ENCODE results near the gene PROZ.

Gene PROZ

GRCh38 chr13:113121183-113121927 lies 37.1 kb upstream of the PROZ start:
- Histone ChIP-seq H3K36me3 (replicated peaks; ENCODE audit: insufficient read depth, low read length) (no peaks in the 10 kb centered on the region), H2AFZ (ENCODE audit: low read length) (no peak overlapping the region), H3K79me2 (ENCODE audit: low read length) (no peaks in the 10 kb centered on the region), H4K20me1 (ENCODE audit: insufficient read depth, low read length) (no peaks in the 10 kb centered on the region), H3K9me3 (replicated peaks; ENCODE audit: insufficient read depth, low read length) (no peaks in the 10 kb centered on the region), H3K27me3 (replicated peaks; ENCODE audit: insufficient read depth, low read length) (peaks cover 100% of the 10 kb centered on the region), H3K27ac (ENCODE audit: low read length) (no peak overlapping the region), H3K4me1 (ENCODE audit: low read length) (no peaks in the 10 kb centered on the region), H3F3A (ENCODE audit: insufficient read depth, low read length) (no peaks in the 10 kb centered on the region), H3K4me3 (ENCODE audit: low read length) (no peak overlapping the region), H3K9me2 (replicated peaks; ENCODE audit: insufficient read depth, low read length) (no peaks in the 10 kb centered on the region), H3K4me2 (ENCODE audit: low read depth, low read length) (no peak overlapping the region), H3K9ac (ENCODE audit: low read length) (no peak overlapping the region)
- no peak for DNase-seq
- TF ChIP-seq EZH2phosphoT487 (IDR thresholded peaks at IDR 0.05; ENCODE audit: low read length) (no peak), CTCF (IDR thresholded peaks at IDR 0.05; ENCODE audit: low read length) (no peak), EZH2 (optimal IDR thresholded peaks at IDR 0.05; ENCODE audit: low read depth, low read length) (no peak)

GRCh38 chr13:113121928-113122471 lies 36.4 kb upstream of the PROZ start:
- no peak overlapping the region for H3K4me2 ChIP-seq (ENCODE audit: low read depth, low read length)
- no peaks in the 10 kb centered on the region for H3K4me1 ChIP-seq (ENCODE audit: low read length)
- H3K27me3 ChIP-seq (replicated peaks; ENCODE audit: insufficient read depth, low read length) = peaks cover 100% of the 10 kb centered on the region
- no peak for DNase-seq
- H3K4me3 ChIP-seq (ENCODE audit: low read length) = no peak overlapping the region
- no peak for TF ChIP-seq CTCF (IDR thresholded peaks at IDR 0.05; ENCODE audit: low read length)
- no peak for TF ChIP-seq EZH2phosphoT487 (IDR thresholded peaks at IDR 0.05; ENCODE audit: low read length)
- no peak for TF ChIP-seq EZH2 (optimal IDR thresholded peaks at IDR 0.05; ENCODE audit: low read depth, low read length)
- H2AFZ ChIP-seq (ENCODE audit: low read length) = no peak overlapping the region
- no peaks in the 10 kb centered on the region for H3K9me3 ChIP-seq (replicated peaks; ENCODE audit: insufficient read depth, low read length)
- H3K27ac ChIP-seq (ENCODE audit: low read length) = no peak overlapping the region
- H3K9me2 ChIP-seq (replicated peaks; ENCODE audit: insufficient read depth, low read length) = no peaks in the 10 kb centered on the region
- H3K36me3 ChIP-seq (replicated peaks; ENCODE audit: insufficient read depth, low read length) = no peaks in the 10 kb centered on the region
- H3F3A ChIP-seq (ENCODE audit: insufficient read depth, low read length) = no peaks in the 10 kb centered on the region
- no peak overlapping the region for H3K9ac ChIP-seq (ENCODE audit: low read length)
- H4K20me1 ChIP-seq (ENCODE audit: insufficient read depth, low read length) = no peaks in the 10 kb centered on the region
- H3K79me2 ChIP-seq (ENCODE audit: low read length) = no peaks in the 10 kb centered on the region

- no peaks in the 10 kb centered on the region for H3K4me1 ChIP-seq (ENCODE audit: low read length)
- no peak within 1 kb of the TSS for H3K4me2 ChIP-seq (ENCODE audit: low read depth, low read length)
- H3F3A ChIP-seq (ENCODE audit: insufficient read depth, low read length) = no peaks in the 10 kb centered on the region
- peaks cover 100% of the 10 kb centered on the region for H3K27me3 ChIP-seq (replicated peaks; ENCODE audit: insufficient read depth, low read length)
- H3K9me3 ChIP-seq (replicated peaks; ENCODE audit: insufficient read depth, low read length) = no peaks in the 10 kb centered on the region
- no peaks in the 10 kb centered on the region for H4K20me1 ChIP-seq (ENCODE audit: insufficient read depth, low read length)
- TF ChIP-seq CTCF (IDR thresholded peaks at IDR 0.05; ENCODE audit: low read length) (no peak), EZH2 (optimal IDR thresholded peaks at IDR 0.05; ENCODE audit: low read depth, low read length) (no peak), EZH2phosphoT487 (IDR thresholded peaks at IDR 0.05; ENCODE audit: low read length) (no peak)
- no peak within 1 kb of the TSS for H3K27ac ChIP-seq (ENCODE audit: low read length)
- DNase-seq = no peak
- no peak within 1 kb of the TSS for H3K9ac ChIP-seq (ENCODE audit: low read length)
- no peak within 1 kb of the TSS for H2AFZ ChIP-seq (ENCODE audit: low read length)
- H3K4me3 ChIP-seq (ENCODE audit: low read length) = no peak within 1 kb of the TSS
- H3K9me2 ChIP-seq (replicated peaks; ENCODE audit: insufficient read depth, low read length) = no peaks in the 10 kb centered on the region
- H3K79me2 ChIP-seq (ENCODE audit: low read length) = no peaks in the 10 kb centered on the region
- no peaks in the 10 kb centered on the region for H3K36me3 ChIP-seq (replicated peaks; ENCODE audit: insufficient read depth, low read length)
Measured at GRCh38 chr13:113122550-113123225, 35.8 kb upstream of the PROZ start, which contains the start of gene F10. Gene F10 (plus strand): TSS chr13:113122799. CDS start chr13:113122856, 57 bp downstream.

Measured in MM.1S (cell line).